Measurements from ENCODE around the gene SLC22A12.

GRCh38 chr11:64649291-64649697 lies 58.3 kb downstream of the SLC22A12 start:
- TF ChIP-seq CTCF (conservative IDR thresholded peaks at IDR 0.05; ENCODE audit: low read depth, low read length) (peak; percentile 84), EZH2phosphoT487 (IDR thresholded peaks at IDR 0.05; ENCODE audit: borderline replicate concordance, low read length) (no peak)
